NCI-H1417 (cell line): Measurements from ENCODE around the gene IQGAP2.

Experiments
- DNase-seq, 3 experiments: peaks; one replicate each; lab custom pipeline; 2025; lab: John Stamatoyannopoulos, UW

The IQGAP2 gene

GRCh38 chr5:76477571-76477970 is 74.5 kb downstream of the IQGAP2 start:
- no peak for DNase-seq

- DNase-seq: no peak
Observed at GRCh38 chr5:76479281-76479680, 76.2 kb downstream of the IQGAP2 start.

- no peak for DNase-seq
Observed at GRCh38 chr5:76479973-76480667, 77.0 kb downstream of the IQGAP2 start.

GRCh38 chr5:76482984-76483383 is 79.9 kb downstream of the IQGAP2 start:
- DNase-seq: no peak

GRCh38 chr5:76483433-76483832 is 80.3 kb downstream of the IQGAP2 start:
- DNase-seq: no peak

- no peak for DNase-seq
Observed at GRCh38 chr5:76483881-76484280, 80.8 kb downstream of the IQGAP2 start.

GRCh38 chr5:76485511-76485910 is 82.4 kb downstream of the IQGAP2 start:
- no peak for DNase-seq

- no peak for DNase-seq
Observed at GRCh38 chr5:76487386-76487785, 84.3 kb downstream of the IQGAP2 start.

GRCh38 chr5:76487821-76488220 is 84.7 kb downstream of the IQGAP2 start:
- no peak for DNase-seq

GRCh38 chr5:76488969-76489368 is 85.9 kb downstream of the IQGAP2 start:
- no peak for DNase-seq

GRCh38 chr5:76489877-76490688 is 87.0 kb downstream of the IQGAP2 start:
- DNase-seq: no peak

GRCh38 chr5:76490960-76491359 is 87.9 kb downstream of the IQGAP2 start:
- no peak for DNase-seq

GRCh38 chr5:76492819-76493189 is 89.7 kb downstream of the IQGAP2 start:
- DNase-seq: no peak

GRCh38 chr5:76493190-76493837 is 90.2 kb downstream of the IQGAP2 start:
- no peak for DNase-seq

GRCh38 chr5:76494201-76494600 is 91.1 kb downstream of the IQGAP2 start:
- DNase-seq: no peak

- DNase-seq: peak in 1 of 3 experiments; percentile 39
Observed at GRCh38 chr5:76495870-76496269, 92.8 kb downstream of the IQGAP2 start.

- no peak for DNase-seq
Observed at GRCh38 chr5:76497065-76497460, 94.0 kb downstream of the IQGAP2 start.

- DNase-seq: no peak
Observed at GRCh38 chr5:76497986-76498717, 95.1 kb downstream of the IQGAP2 start.

- DNase-seq: no peak
Observed at GRCh38 chr5:76499507-76500161, 96.5 kb downstream of the IQGAP2 start.

- DNase-seq: no peak
Observed at GRCh38 chr5:76500633-76501393, 97.7 kb downstream of the IQGAP2 start.

GRCh38 chr5:76503929-76504328 is 100.8 kb downstream of the IQGAP2 start:
- no peak for DNase-seq
